Spinal cord (tissue), 10 donors: ENCODE measurements around the gene ADK. TPM values are rescaled to one million over a fixed set of nuclear protein-coding genes. Genes with fewer than 3 reads are reported as not detected.

Experiments used
- DNase-seq, 6 donors: peaks; one replicate each; pipeline versions ENCODE4 v3.0.0 to v3.0.0-alpha.2; 2013 to 2015; ENCODE audit warnings: low spot score in 6 of 6, low read depth in 4 of 6
- H3K27ac ChIP-seq: one replicate; pipeline ENCODE4 v1.5.1; 2013; ENCODE audit warnings: low read depth, low read length, control low read depth
- H3K27me3 ChIP-seq: one replicate; pipeline ENCODE4 v1.6.1; 2013; ENCODE audit warnings: low read length; ENCODE audit not compliant: control insufficient read depth, insufficient read depth
- H3K36me3 ChIP-seq: one replicate; pipeline ENCODE4 v1.6.1; 2013; ENCODE audit warnings: low read length; ENCODE audit not compliant: control insufficient read depth, insufficient read depth
- H3K4me1 ChIP-seq: one replicate; pipeline ENCODE4 v1.6.1; 2013; ENCODE audit warnings: low read length; ENCODE audit not compliant: control insufficient read depth, insufficient read depth
- H3K4me3 ChIP-seq: one replicate; pipeline ENCODE4 v1.5.1; 2013; ENCODE audit warnings: low read depth, low read length, control low read depth
- H3K9me3 ChIP-seq: one replicate; pipeline ENCODE4 v1.6.1; 2013; ENCODE audit warnings: low read length; ENCODE audit not compliant: control insufficient read depth, insufficient read depth
- WGBS: methylation state at CpG from one replicate; pipeline ENCODE4 v1.1.5; 2013; ENCODE audit warnings: missing lambda C conversion rate; ENCODE audit not compliant: insufficient coverage; 5-methylcytosine and 5-hydroxymethylcytosine counted together
- polyA plus RNA-seq, 2 donors: library from polyadenylated mRNA; unstranded; fragments of 120-200 nt; gene quantifications; one replicate each; pipeline ENCODE4 v1.2.1, GENCODE V29; 2013; ENCODE audit not compliant: insufficient read length in 2 of 2
- total RNA-seq, 2 donors: library from RNA; depleted of rRNA in 1 of 2; stranded (reverse); fragments of 120-200 nt in 1 of 2; fragments of >200 nt in 1 of 2; gene quantifications; one replicate each; pipeline versions ENCODE4 v1.2.3 to v1.2.4, GENCODE V29; 2013 to 2014
- donor health status: healthy.

ADK gene
- total and polyA plus RNA-seq, 4 donors: 46.9 to 58.9 (median 51.1) TPM

- H3K27me3 ChIP-seq: no peaks in the 10 kb centered on the region
- H3K4me1 ChIP-seq: no peaks in the 10 kb centered on the region
- WGBS: no CpG with 5 or more reads among the region's 4 CpGs
- no peak overlapping the region for H3K27ac ChIP-seq
- no peak overlapping the region for H3K4me3 ChIP-seq
- no peak for DNase-seq
- peaks cover 6% of the 10 kb centered on the region for H3K9me3 ChIP-seq
- no peaks in the 10 kb centered on the region for H3K36me3 ChIP-seq
Measured at GRCh38 chr10:74322141-74322540, 171.1 kb downstream of the ADK start.

- no peak overlapping the region for H3K27ac ChIP-seq
- H3K4me1 ChIP-seq: no peaks in the 10 kb centered on the region
- H3K9me3 ChIP-seq: peaks cover 6% of the 10 kb centered on the region
- no peak overlapping the region for H3K4me3 ChIP-seq
- no peak for DNase-seq
- H3K36me3 ChIP-seq: no peaks in the 10 kb centered on the region
- H3K27me3 ChIP-seq: no peaks in the 10 kb centered on the region
Measured at GRCh38 chr10:74322565-74322964, 171.5 kb downstream of the ADK start.

- H3K27ac ChIP-seq: no peak overlapping the region
- 100% methylated on average over 1 of the region's 2 CpGs for WGBS
- no peaks in the 10 kb centered on the region for H3K4me1 ChIP-seq
- H3K27me3 ChIP-seq: no peaks in the 10 kb centered on the region
- no peak overlapping the region for H3K4me3 ChIP-seq
- no peak for DNase-seq
- no peaks in the 10 kb centered on the region for H3K9me3 ChIP-seq
- H3K36me3 ChIP-seq: no peaks in the 10 kb centered on the region
Measured at GRCh38 chr10:74328388-74328787, 177.4 kb downstream of the ADK start.

GRCh38 chr10:74329873-74330272, 178.9 kb downstream of the ADK start:
- H3K4me3 ChIP-seq: no peak overlapping the region
- H3K27me3 ChIP-seq: no peaks in the 10 kb centered on the region
- no peak overlapping the region for H3K27ac ChIP-seq
- no CpG with 5 or more reads among the region's 2 CpGs for WGBS
- H3K36me3 ChIP-seq: no peaks in the 10 kb centered on the region
- no peak for DNase-seq
- no peaks in the 10 kb centered on the region for H3K9me3 ChIP-seq
- H3K4me1 ChIP-seq: no peaks in the 10 kb centered on the region

- WGBS: 100% methylated on average over 2 of the region's 3 CpGs
Measured at GRCh38 chr10:74330646-74331045, 179.6 kb downstream of the ADK start.

GRCh38 chr10:74332398-74332797, 181.4 kb downstream of the ADK start:
- H3K36me3 ChIP-seq: no peaks in the 10 kb centered on the region
- H3K4me1 ChIP-seq: no peaks in the 10 kb centered on the region
- no peaks in the 10 kb centered on the region for H3K27me3 ChIP-seq
- no peak overlapping the region for H3K4me3 ChIP-seq
- H3K27ac ChIP-seq: no peak overlapping the region
- DNase-seq: peak in 2 of 6 donors; percentile 7 to 68
- no peaks in the 10 kb centered on the region for H3K9me3 ChIP-seq

More at GRCh38 chr10:74330646-74331045, 179.6 kb downstream of the ADK start:
- Histone ChIP-seq H3K4me3 (no peak overlapping the region), H3K27me3 (no peaks in the 10 kb centered on the region), H3K36me3 (no peaks in the 10 kb centered on the region), H3K27ac (no peak overlapping the region), H3K9me3 (no peaks in the 10 kb centered on the region), H3K4me1 (no peaks in the 10 kb centered on the region)
- no peak for DNase-seq

GRCh38 chr10:74333174-74333573, 182.2 kb downstream of the ADK start:
- Histone ChIP-seq H3K4me3 (no peak overlapping the region), H3K4me1 (no peaks in the 10 kb centered on the region), H3K36me3 (no peaks in the 10 kb centered on the region), H3K27ac (no peak overlapping the region), H3K27me3 (no peaks in the 10 kb centered on the region), H3K9me3 (no peaks in the 10 kb centered on the region)
- WGBS: no CpG with 5 or more reads among the region's 2 CpGs
- peak in 1 of 6 donors; percentile 6 for DNase-seq

GRCh38 chr10:74334221-74334620, 183.2 kb downstream of the ADK start:
- Histone ChIP-seq H3K36me3 (no peaks in the 10 kb centered on the region), H3K4me1 (no peaks in the 10 kb centered on the region), H3K27me3 (no peaks in the 10 kb centered on the region), H3K4me3 (no peak overlapping the region), H3K9me3 (no peaks in the 10 kb centered on the region), H3K27ac (no peak overlapping the region)
- no peak for DNase-seq

GRCh38 chr10:74335501-74335900, 184.5 kb downstream of the ADK start:
- no peaks in the 10 kb centered on the region for H3K27me3 ChIP-seq
- H3K36me3 ChIP-seq: no peaks in the 10 kb centered on the region
- no peaks in the 10 kb centered on the region for H3K4me1 ChIP-seq
- no peak overlapping the region for H3K27ac ChIP-seq
- no peak overlapping the region for H3K4me3 ChIP-seq
- no peak for DNase-seq
- WGBS: no CpG with 5 or more reads among the region's 1 CpG
- no peaks in the 10 kb centered on the region for H3K9me3 ChIP-seq

GRCh38 chr10:74337330-74338016, 186.5 kb downstream of the ADK start:
- Histone ChIP-seq H3K36me3 (no peaks in the 10 kb centered on the region), H3K9me3 (no peaks in the 10 kb centered on the region), H3K27ac (no peak overlapping the region), H3K4me1 (no peaks in the 10 kb centered on the region), H3K27me3 (no peaks in the 10 kb centered on the region), H3K4me3 (no peak overlapping the region)
- 92% methylated on average over 6 of the region's 8 CpGs for WGBS
- DNase-seq: no peak
